22Rv1 (cell line): ENCODE results near the gene MEST.

Experiments used
- ZFX ChIP-seq: fragments of 450-650 bp; IDR thresholded peaks from 2 replicates; pipeline ENCODE4 v1.6.1; 2017; ENCODE audit warnings: antibody characterized with exemption, borderline replicate concordance
- TF ChIP-seq, protein P1 (sequence below): fragments of 450-650 bp; IDR thresholded peaks from 2 replicates; pipeline ENCODE4 v1.5.1; 2017; ENCODE audit warnings: mild to moderate bottlenecking

DNA sequence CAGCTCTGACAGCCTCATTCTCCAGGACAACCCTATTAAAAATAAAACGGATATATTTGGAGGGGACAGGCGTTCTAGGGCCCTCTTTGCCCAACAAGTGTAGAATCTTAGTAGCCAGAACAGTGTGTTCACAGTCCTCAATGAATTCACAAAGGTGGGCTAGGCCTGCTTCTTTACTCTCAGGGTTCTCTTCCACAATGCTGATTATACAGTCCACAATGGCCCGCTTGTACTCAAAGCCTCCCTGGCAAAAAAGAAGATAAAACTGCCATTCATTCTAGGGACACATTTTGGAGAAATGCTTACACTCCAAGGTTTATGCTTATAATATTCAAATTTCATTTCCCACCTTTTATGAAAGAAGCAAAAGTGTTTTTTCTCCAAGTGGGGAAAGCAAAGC lies 62.6 kb downstream of the MEST start:
- TF ChIP-seq, protein P1, sequence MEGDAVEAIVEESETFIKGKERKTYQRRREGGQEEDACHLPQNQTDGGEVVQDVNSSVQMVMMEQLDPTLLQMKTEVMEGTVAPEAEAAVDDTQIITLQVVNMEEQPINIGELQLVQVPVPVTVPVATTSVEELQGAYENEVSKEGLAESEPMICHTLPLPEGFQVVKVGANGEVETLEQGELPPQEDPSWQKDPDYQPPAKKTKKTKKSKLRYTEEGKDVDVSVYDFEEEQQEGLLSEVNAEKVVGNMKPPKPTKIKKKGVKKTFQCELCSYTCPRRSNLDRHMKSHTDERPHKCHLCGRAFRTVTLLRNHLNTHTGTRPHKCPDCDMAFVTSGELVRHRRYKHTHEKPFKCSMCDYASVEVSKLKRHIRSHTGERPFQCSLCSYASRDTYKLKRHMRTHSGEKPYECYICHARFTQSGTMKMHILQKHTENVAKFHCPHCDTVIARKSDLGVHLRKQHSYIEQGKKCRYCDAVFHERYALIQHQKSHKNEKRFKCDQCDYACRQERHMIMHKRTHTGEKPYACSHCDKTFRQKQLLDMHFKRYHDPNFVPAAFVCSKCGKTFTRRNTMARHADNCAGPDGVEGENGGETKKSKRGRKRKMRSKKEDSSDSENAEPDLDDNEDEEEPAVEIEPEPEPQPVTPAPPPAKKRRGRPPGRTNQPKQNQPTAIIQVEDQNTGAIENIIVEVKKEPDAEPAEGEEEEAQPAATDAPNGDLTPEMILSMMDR = no peak
- TF ChIP-seq ZFX = no peak
